Mucosa of rectum (tissue), 2 donors: ENCODE results near the gene BANF2.

Source experiments
- H3K27ac ChIP-seq, 2 donors: one replicate each; pipeline ENCODE4 v1.7.0; 2013; ENCODE audit warnings: inconsistent platforms in 2 of 2, low read depth in 2 of 2, low read length in 2 of 2
- H3K27me3 ChIP-seq, 2 donors: one replicate each; pipeline ENCODE4 v1.7.0; 2013; ENCODE audit warnings: low read length in 2 of 2; ENCODE audit not compliant: control insufficient read depth in 2 of 2, insufficient read depth in 2 of 2
- H3K36me3 ChIP-seq, 2 donors: one replicate each; pipeline ENCODE4 v1.7.0; 2013; ENCODE audit warnings: low read length in 2 of 2; ENCODE audit not compliant: control insufficient read depth in 2 of 2, insufficient read depth in 2 of 2
- H3K4me1 ChIP-seq, 2 donors: one replicate each; pipeline ENCODE4 v1.7.0; 2013; ENCODE audit warnings: low read length in 2 of 2, mild to moderate bottlenecking in 1 of 2; ENCODE audit not compliant: control insufficient read depth in 2 of 2, insufficient read depth in 2 of 2
- H3K4me3 ChIP-seq, 2 donors: one replicate each; pipeline ENCODE4 v1.7.0; 2013; ENCODE audit warnings: low read length in 2 of 2
- H3K9ac ChIP-seq, 2 donors: one replicate each; pipeline ENCODE4 v1.7.0; 2013; ENCODE audit warnings: low read length in 2 of 2, low read depth in 1 of 2, mild to moderate bottlenecking in 1 of 2
- H3K9me3 ChIP-seq, 2 donors: one replicate each; pipeline ENCODE4 v1.7.0; 2013; ENCODE audit warnings: low read length in 2 of 2; ENCODE audit not compliant: control insufficient read depth in 2 of 2
- donor health status: healthy.
- donor health status: Normal muscosa, but diverticular disease.

Gene BANF2

GRCh38 chr20:17663486-17663885 lies 36.3 kb upstream of the BANF2 start:
- Histone ChIP-seq H3K4me3 (no peak overlapping the region), H3K4me1 (peaks cover 19 to 24% of the 10 kb centered on the region in 2 donors), H3K36me3 (peaks cover 23 to 31% of the 10 kb centered on the region in 2 donors), H3K27ac (no peak overlapping the region), H3K9me3 (no peaks in the 10 kb centered on the region), H3K27me3 (no peaks in the 10 kb centered on the region), H3K9ac (no peak overlapping the region)

- H3K4me3 ChIP-seq, result no peak overlapping the region
- no peak overlapping the region for H3K9ac ChIP-seq
- H3K9me3 ChIP-seq, result no peaks in the 10 kb centered on the region
- peaks cover 22 to 34% of the 10 kb centered on the region in 2 donors for H3K36me3 ChIP-seq
- peaks cover 19 to 24% of the 10 kb centered on the region in 2 donors for H3K4me1 ChIP-seq
- H3K27me3 ChIP-seq, result no peaks in the 10 kb centered on the region
- H3K27ac ChIP-seq, result no peak overlapping the region
Measured at GRCh38 chr20:17664025-17664633, 35.6 kb upstream of the BANF2 start.

DNA sequence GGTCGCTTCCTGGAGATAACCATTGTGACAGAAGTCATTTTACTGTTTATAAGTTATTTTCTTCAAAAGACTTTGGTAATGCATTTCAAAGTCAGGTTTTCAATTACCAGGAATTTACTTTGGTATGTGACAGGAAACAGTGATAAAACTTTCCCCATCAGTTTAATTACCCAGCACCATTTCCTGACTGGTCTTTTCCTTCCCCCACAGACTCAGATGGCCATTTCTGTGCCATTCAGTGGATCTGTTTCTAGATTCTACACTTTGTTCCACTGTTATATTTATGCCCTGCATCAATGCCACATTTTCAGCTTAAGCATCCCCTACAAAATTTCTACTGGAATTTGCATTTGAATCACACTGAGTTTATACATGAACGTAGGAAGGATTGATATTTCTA lies 34.0 kb upstream of the BANF2 start:
- Histone ChIP-seq H3K9me3 (no peaks in the 10 kb centered on the region), H3K4me1 (peaks cover 12 to 21% of the 10 kb centered on the region in 2 donors), H3K9ac (no peak overlapping the region), H3K36me3 (peaks cover 16 to 25% of the 10 kb centered on the region in 2 donors), H3K4me3 (no peak overlapping the region), H3K27me3 (no peaks in the 10 kb centered on the region), H3K27ac (no peak overlapping the region)

DNA sequence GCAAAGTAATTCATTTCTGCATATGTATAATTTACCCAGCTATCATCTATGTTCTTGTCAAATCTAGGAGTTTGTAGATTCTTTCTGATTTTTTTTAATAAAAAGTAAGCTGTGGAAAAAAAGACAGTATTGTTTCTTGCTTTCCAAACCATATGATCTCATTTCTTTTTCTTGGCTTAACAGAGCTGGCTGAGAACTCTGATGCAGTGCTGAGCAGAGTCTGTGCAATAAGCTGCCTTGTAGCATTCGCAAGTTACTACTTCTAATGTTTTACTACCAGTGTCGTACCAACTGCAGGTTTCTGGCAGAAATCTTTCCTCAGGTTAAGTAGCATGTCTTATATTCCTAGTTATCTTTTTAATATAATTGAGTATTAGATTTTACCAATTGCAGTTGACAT lies 33.3 kb upstream of the BANF2 start:
- Histone ChIP-seq H3K4me1 (peaks cover 11 to 16% of the 10 kb centered on the region in 2 donors), H3K27ac (no peak overlapping the region)

DNA sequence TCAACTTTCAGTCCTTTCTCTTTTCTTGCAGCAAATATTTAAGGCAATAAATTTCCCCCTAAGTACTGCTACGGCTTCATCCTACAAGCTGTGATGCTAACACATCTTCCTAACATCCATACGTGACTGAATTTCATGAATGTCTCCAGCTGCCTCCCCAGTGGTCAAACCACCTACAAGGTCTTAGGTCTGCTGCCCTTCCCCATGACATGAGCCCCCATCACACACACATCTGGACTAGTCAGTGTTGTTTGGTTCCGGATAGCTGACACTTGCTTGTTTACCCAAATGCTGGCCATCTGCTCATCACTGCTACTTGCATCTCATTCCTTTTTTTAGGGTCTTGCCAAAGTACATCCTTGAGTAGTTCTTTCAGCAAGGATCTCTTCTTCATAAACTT lies 32.3 kb upstream of the BANF2 start:
- H3K9ac ChIP-seq, result no peak overlapping the region
- peaks cover 8 to 13% of the 10 kb centered on the region in 2 donors for H3K4me1 ChIP-seq
- H3K9me3 ChIP-seq, result no peaks in the 10 kb centered on the region
- peaks cover 16 to 35% of the 10 kb centered on the region in 2 donors for H3K36me3 ChIP-seq
- no peak overlapping the region for H3K27ac ChIP-seq
- H3K27me3 ChIP-seq, result no peaks in the 10 kb centered on the region
- H3K4me3 ChIP-seq, result no peak overlapping the region

More for the DNA sequence above, 33.3 kb upstream of the BANF2 start:
- Histone ChIP-seq H3K27me3 (no peaks in the 10 kb centered on the region), H3K9me3 (no peaks in the 10 kb centered on the region), H3K9ac (no peak overlapping the region), H3K36me3 (peaks cover 16 to 28% of the 10 kb centered on the region in 2 donors), H3K4me3 (no peak overlapping the region)

DNA sequence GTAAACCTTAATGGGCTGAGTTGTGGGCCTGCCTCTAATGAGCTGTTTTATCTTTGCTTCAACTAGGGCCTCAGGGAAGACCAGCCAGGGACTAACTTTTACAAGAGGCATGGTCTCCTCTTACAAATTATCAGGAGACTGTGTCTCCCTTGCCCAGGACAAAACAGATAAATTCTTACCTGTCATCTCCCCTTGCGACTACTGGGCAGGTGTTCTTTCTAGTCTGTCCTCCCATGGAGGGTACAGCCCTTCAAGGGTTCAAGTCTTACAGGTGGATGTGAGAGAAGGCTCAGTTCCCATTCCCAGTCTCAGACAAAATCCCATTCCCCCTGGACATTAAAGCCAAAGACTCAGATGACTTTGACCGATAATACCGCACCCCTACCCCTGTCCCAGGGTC lies 31.3 kb upstream of the BANF2 start:
- H3K9me3 ChIP-seq, result no peaks in the 10 kb centered on the region
- no peak overlapping the region for H3K27ac ChIP-seq
- peaks cover 6 to 8% of the 10 kb centered on the region in 2 donors for H3K4me1 ChIP-seq

DNA sequence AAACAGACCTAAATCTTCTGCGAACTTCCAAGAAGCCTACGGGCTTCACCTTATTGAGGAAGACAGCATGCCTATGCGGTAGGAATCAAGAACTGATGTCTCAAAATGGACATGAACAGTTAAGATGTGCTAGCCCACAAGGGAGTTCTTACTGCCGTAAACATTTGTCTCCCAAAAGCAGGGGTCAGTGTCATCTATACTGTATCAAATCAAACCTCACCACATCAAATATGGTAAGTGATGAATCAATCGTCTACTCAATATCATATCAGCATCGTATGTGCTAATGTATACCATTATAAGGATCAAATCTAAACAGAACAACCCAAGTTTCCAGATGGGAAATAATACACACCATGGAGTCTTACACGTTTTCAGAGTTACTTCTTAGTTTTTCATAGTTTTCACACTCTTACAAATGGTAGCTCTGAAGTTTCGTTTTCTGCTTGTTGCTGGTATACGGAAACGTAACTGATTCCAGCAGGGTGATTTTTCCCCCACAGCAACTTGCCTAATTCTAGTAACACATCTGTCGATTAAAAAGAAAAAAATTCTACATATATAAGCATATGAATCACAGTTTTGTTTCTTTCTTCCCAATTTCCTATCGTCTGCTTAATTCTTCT lies 30.3 kb upstream of the BANF2 start:
- Histone ChIP-seq H3K4me1 (peaks cover 3 to 6% of the 10 kb centered on the region in 2 donors), H3K4me3 (no peak overlapping the region), H3K36me3 (peaks cover 15 to 30% of the 10 kb centered on the region in 2 donors), H3K9ac (no peak overlapping the region), H3K9me3 (no peaks in the 10 kb centered on the region), H3K27ac (no peak overlapping the region), H3K27me3 (no peaks in the 10 kb centered on the region)

More for the DNA sequence above, 31.3 kb upstream of the BANF2 start:
- peaks cover 19 to 35% of the 10 kb centered on the region in 2 donors for H3K36me3 ChIP-seq
- H3K9ac ChIP-seq, result no peak overlapping the region
- no peaks in the 10 kb centered on the region for H3K27me3 ChIP-seq
- H3K4me3 ChIP-seq, result no peak overlapping the region

DNA sequence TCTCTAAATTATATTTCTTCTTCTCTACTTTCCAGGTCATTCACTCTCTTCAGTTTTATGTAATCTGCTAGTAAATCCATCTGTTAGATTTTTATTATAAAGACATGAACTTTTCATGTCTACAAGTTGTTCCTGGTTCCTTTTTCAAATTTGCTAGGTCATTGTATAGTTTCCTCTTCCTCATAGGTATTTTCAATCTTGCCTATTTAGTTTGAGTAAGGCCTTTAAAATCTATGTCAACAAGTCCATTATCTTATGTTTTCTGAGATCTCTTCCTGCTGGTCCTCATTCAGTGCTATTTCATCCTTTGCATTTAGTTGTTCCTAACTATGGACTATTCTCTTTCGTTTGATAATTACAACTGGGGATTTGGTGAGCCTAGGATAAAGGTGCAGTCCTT lies 28.8 kb upstream of the BANF2 start:
- peaks cover 8 to 15% of the 10 kb centered on the region in 2 donors for H3K4me1 ChIP-seq
- no peak overlapping the region for H3K27ac ChIP-seq

DNA sequence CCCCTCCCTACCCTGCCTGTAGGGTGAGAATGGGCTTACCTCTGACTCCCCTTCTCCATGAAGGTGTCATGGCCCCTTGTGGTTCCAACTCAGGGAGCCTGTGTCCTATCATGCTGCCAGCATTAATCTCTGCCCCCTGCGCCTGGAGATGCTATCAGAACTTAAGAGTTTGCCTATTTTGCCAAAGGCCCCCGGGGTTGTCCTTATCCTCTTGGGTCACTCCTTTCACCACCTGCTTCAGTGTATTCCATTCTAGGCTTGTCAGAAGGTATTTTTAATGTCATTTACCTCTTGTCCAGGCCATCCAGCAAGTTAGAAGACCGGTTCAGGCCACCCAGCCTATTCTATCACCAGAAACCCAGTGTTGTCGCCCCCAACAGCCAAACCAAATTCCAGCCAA lies 28.2 kb upstream of the BANF2 start:
- Histone ChIP-seq H3K9ac (no peak overlapping the region), H3K27ac (no peak overlapping the region), H3K4me3 (no peak overlapping the region), H3K27me3 (no peaks in the 10 kb centered on the region), H3K9me3 (no peaks in the 10 kb centered on the region), H3K36me3 (peaks cover 25 to 43% of the 10 kb centered on the region in 2 donors), H3K4me1 (peaks cover 8 to 16% of the 10 kb centered on the region in 2 donors)

More for the DNA sequence above, 28.8 kb upstream of the BANF2 start:
- Histone ChIP-seq H3K4me3 (no peak overlapping the region), H3K9me3 (no peaks in the 10 kb centered on the region), H3K27me3 (no peaks in the 10 kb centered on the region), H3K9ac (no peak overlapping the region), H3K36me3 (peaks cover 21 to 37% of the 10 kb centered on the region in 2 donors)

DNA sequence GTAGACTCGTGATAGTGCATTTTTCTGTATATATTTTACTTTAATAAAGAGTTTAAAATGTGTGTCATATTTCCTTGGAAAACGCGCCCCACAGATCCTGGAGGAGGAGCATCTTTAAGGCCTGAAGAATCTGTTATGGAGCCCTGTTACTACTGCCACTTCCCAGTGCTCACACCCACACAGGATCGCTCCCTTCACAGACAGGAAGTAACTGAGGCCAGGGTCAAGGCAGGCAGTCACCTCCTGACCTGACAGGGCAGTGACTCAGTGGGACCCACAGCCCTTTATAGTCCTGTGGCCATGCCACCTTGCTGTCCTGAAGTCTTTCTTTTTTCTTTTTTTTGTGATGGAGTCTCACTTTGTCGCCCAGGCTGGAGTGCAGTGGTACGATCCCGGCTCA lies 26.7 kb upstream of the BANF2 start:
- no peak overlapping the region for H3K9ac ChIP-seq
- H3K27ac ChIP-seq, result no peak overlapping the region
- no peak overlapping the region for H3K4me3 ChIP-seq
- H3K9me3 ChIP-seq, result no peaks in the 10 kb centered on the region
- peaks cover 30 to 41% of the 10 kb centered on the region in 2 donors for H3K36me3 ChIP-seq
- peaks cover 8 to 16% of the 10 kb centered on the region in 2 donors for H3K4me1 ChIP-seq
- H3K27me3 ChIP-seq, result no peaks in the 10 kb centered on the region
